SK-N-SH (cell line): ENCODE data around the gene NIPA2. TPM values are rescaled to one million over a fixed set of nuclear protein-coding genes. Genes with fewer than 3 reads are reported as not detected.

Experiments
- CTCF ChIA-PET: fragments of 300-600, 350-600 bp; formaldehyde crosslinking; extraction: SDS; loops from one replicate; lab custom pipeline; 2021; lab: Yijun Ruan, JAX
- POLR2A ChIA-PET: fragments of 350-600 bp; sonication (Branson Sonifier 250); formaldehyde crosslinking; extraction: SDS; loops from one replicate; lab custom pipeline; 2020; ENCODE audit warnings: antibody characterized with exemption, inconsistent platforms; lab: Yijun Ruan, JAX
- DNase-seq: peaks from one replicate; pipeline ENCODE4 v3.0.0; 2012
- H2AFZ ChIP-seq: fragments of 200-600 bp; sonication (generic); 2 replicates; pipeline ENCODE4 v1.8.1; 2016; ENCODE audit warnings: antibody characterized with exemption, mild to moderate bottlenecking, low read depth
- H3F3A ChIP-seq: fragments of 200-600 bp; sonication (generic); replicated peaks from 2 replicates; pipeline ENCODE3; 2016; ENCODE audit warnings: antibody characterized with exemption, mild to moderate bottlenecking; ENCODE audit not compliant: insufficient read depth
- H3K27ac ChIP-seq, 2 experiments: fragments of 200-500 bp in 1 of 2; fragments of 200-600 bp in 1 of 2; sonication (Bioruptor generic) in 1 of 2; sonication (generic), shearing (Covaris generic) in 1 of 2; 2 replicates each; pipeline versions ENCODE4 v1.5.1 to v1.6.1; 2014 to 2016; ENCODE audit warnings: low read depth in 2 of 2, inconsistent platforms in 1 of 2, low read length in 1 of 2, mild to moderate bottlenecking in 1 of 2, mixed read lengths in 1 of 2
- H3K27me3 ChIP-seq: fragments of 200-600 bp; sonication (generic), shearing (Covaris generic); 2 replicates; pipeline ENCODE4 v1.6.1; 2016; ENCODE audit warnings: mixed run types; ENCODE audit not compliant: insufficient read depth
- H3K36me3 ChIP-seq, 2 experiments: fragments of 200-500 bp in 1 of 2; fragments of 200-600 bp in 1 of 2; sonication (Bioruptor generic) in 1 of 2; sonication (generic) in 1 of 2; replicated peaks in 1 of 2; 2 replicates each; pipeline versions ENCODE3 to v1.5.1; 2014 to 2016; ENCODE audit warnings: low read length in 1 of 2, mild to moderate bottlenecking in 1 of 2; ENCODE audit not compliant: insufficient read depth in 2 of 2, control insufficient read depth in 1 of 2
- H3K4me1 ChIP-seq, 2 experiments: fragments of 200-500 bp in 1 of 2; fragments of 200-600 bp in 1 of 2; sonication (Bioruptor generic) in 1 of 2; sonication (generic), shearing (Covaris generic) in 1 of 2; 2 replicates each; pipeline versions ENCODE4 v1.5.1 to v1.6.1; 2014 to 2016; ENCODE audit warnings: low read depth in 1 of 2, low read length in 1 of 2, mixed run types in 1 of 2; ENCODE audit not compliant: insufficient read depth in 2 of 2, control insufficient read depth in 1 of 2
- H3K4me2 ChIP-seq: fragments of 200-600 bp; sonication (generic), shearing (Covaris generic); 2 replicates; pipeline ENCODE4 v1.6.1; 2017; ENCODE audit warnings: mixed run types
- H3K4me3 ChIP-seq, 2 experiments: fragments of 200-500 bp in 1 of 2; fragments of 200-600 bp in 1 of 2; sonication (Bioruptor generic) in 1 of 2; sonication (generic), shearing (Covaris generic) in 1 of 2; 2 replicates each; pipeline versions ENCODE4 v1.5.1 to v1.8.1; 2014 to 2016; ENCODE audit warnings: low read depth in 2 of 2, inconsistent platforms in 1 of 2, low read length in 1 of 2, mild to moderate bottlenecking in 1 of 2, mixed read lengths in 1 of 2, moderate library complexity in 1 of 2
- H3K79me2 ChIP-seq: fragments of 200-600 bp; sonication (generic); 2 replicates; pipeline ENCODE4 v1.8.1; 2017; ENCODE audit warnings: mild to moderate bottlenecking; ENCODE audit not compliant: insufficient read depth
- H3K9ac ChIP-seq: fragments of 200-600 bp; sonication (generic); 2 replicates; pipeline ENCODE4 v1.6.1; 2017; ENCODE audit warnings: mixed run types
- H3K9me2 ChIP-seq: fragments of 200-600 bp; sonication (generic); 2 replicates; pipeline ENCODE4 v1.6.1; 2017; ENCODE audit warnings: mixed run types
- H3K9me3 ChIP-seq: fragments of 200-600 bp; sonication (generic); 2 replicates; pipeline ENCODE4 v1.6.1; 2017; ENCODE audit warnings: mixed run types, mild to moderate bottlenecking, moderate library complexity
- H4K20me1 ChIP-seq: fragments of 200-600 bp; sonication (generic); 2 replicates; pipeline ENCODE4 v1.6.1; 2017; ENCODE audit warnings: mild to moderate bottlenecking, mixed run types; ENCODE audit not compliant: insufficient read depth
- CHD2 ChIP-seq: fragments of 150-350 bp; IDR thresholded peaks from 2 replicates; pipeline ENCODE4 v1.6.1; 2018; ENCODE audit warnings: low read length; ENCODE audit not compliant: partially characterized antibody
- EP300 ChIP-seq, 2 experiments: IDR thresholded peaks; 2 replicates each; pipeline versions ENCODE4 v1.4.0 to v1.6.1; 2012; ENCODE audit warnings: borderline replicate concordance in 1 of 2, low read depth in 1 of 2, low read length in 1 of 2
- FOXJ3 ChIP-seq: sonication (generic); formaldehyde crosslinking; IDR thresholded peaks from 2 replicates; pipeline ENCODE4 v1.5.1; 2020; ENCODE audit warnings: mild to moderate bottlenecking, missing genetic modification reagents
- FOXM1 ChIP-seq: IDR thresholded peaks from 2 replicates; pipeline ENCODE4 v1.4.0; 2012; ENCODE audit warnings: low read depth, mild to moderate bottlenecking
- GABPA ChIP-seq: IDR thresholded peaks from 2 replicates; pipeline ENCODE4 v1.4.0; 2012; ENCODE audit warnings: low read depth, mild to moderate bottlenecking
- JUND ChIP-seq: IDR thresholded peaks from 2 replicates; pipeline ENCODE4 v1.4.0; 2012
- MXI1 ChIP-seq: IDR thresholded peaks from 2 replicates; pipeline ENCODE4 v1.6.1; 2012; ENCODE audit warnings: mild to moderate bottlenecking, low read depth, low read length, improper control_type of control experiment
- NFIC ChIP-seq: IDR thresholded peaks from 2 replicates; pipeline ENCODE4 v1.4.0; 2012; ENCODE audit warnings: borderline replicate concordance
- POLR2AphosphoS5 ChIP-seq: IDR thresholded peaks from 2 replicates; pipeline ENCODE4 v1.6.1; 2012; ENCODE audit warnings: low read depth, low read length
- RAD21 ChIP-seq: IDR thresholded peaks from 2 replicates; pipeline ENCODE4 v1.6.1; 2012; ENCODE audit warnings: mild to moderate bottlenecking, low read length
- SMC3 ChIP-seq: IDR thresholded peaks from 2 replicates; pipeline ENCODE4 v1.6.1; 2012; ENCODE audit warnings: low read depth, low read length, improper control_type of control experiment
- TCF12 ChIP-seq: IDR thresholded peaks from 2 replicates; pipeline ENCODE4 v1.4.0; 2012
- WGBS: methylation state at CpG from one replicate; pipeline ENCODE4 v1.1.6; 2017; ENCODE audit warnings: low lambda C conversion rate; 5-methylcytosine and 5-hydroxymethylcytosine counted together
- polyA plus RNA-seq, 3 experiments: library from polyadenylated mRNA; depleted of rRNA; stranded (reverse); fragments of >200 nt; gene quantifications; 2 replicates each; pipeline ENCODE4 v1.2.3, GENCODE V29; 2012
- TF ChIP-seq, protein P1 (sequence below): IDR thresholded peaks from 2 replicates; pipeline ENCODE4 v1.6.1; 2012; ENCODE audit warnings: mild to moderate bottlenecking, low read depth, low read length, moderate library complexity
- TF ChIP-seq, protein P2 (sequence below): fragments of 150-350 bp; IDR thresholded peaks from 2 replicates; pipeline ENCODE4 v1.6.1; 2017; ENCODE audit warnings: antibody characterized with exemption, low read length, low read depth, borderline replicate concordance
- TF ChIP-seq, protein P3 (sequence below): IDR thresholded peaks from 2 replicates; pipeline ENCODE4 v1.4.0; 2012; ENCODE audit warnings: low read depth, borderline replicate concordance

The NIPA2 gene
- polyA plus RNA-seq, 1 of the 3 experiments (the other 2 are of a cell fraction): 32.0 TPM

- Histone ChIP-seq H3K9me2 (no peaks in the 10 kb centered on the region), H3K9ac (no peak overlapping the region), H2AFZ (no peak overlapping the region), H3K9me3 (no peaks in the 10 kb centered on the region), H3K36me3 (peaks cover 16 to 45% of the 10 kb centered on the region in 2 experiments), H3K4me3 (no peak overlapping the region), H3F3A (peaks cover 13% of the 10 kb centered on the region), H3K79me2 (peaks cover 99% of the 10 kb centered on the region), H3K27me3 (no peaks in the 10 kb centered on the region), H3K4me1 (peaks cover 6 to 8% of the 10 kb centered on the region in 2 experiments; a peak in 2 of 4 replicates), H3K4me2 (no peak overlapping the region), H4K20me1 (peaks cover 49% of the 10 kb centered on the region), H3K27ac (no peak overlapping the region)
- DNase-seq: peak; percentile 21
- CTCF ChIA-PET: interaction anchor here (0.6 kb wide), 1 partner anchor 86 kb away, joined by 3 read pairs; no protein-coding TSS in a partner anchor
- no peak for TF ChIP-seq POLR2AphosphoS5
- no peak for TF ChIP-seq JUND
- no peak for TF ChIP-seq EP300 (IDR thresholded peaks at IDR 0.05; ENCODE audit: borderline replicate concordance in 1 of 2, low read depth in 1 of 2, low read length in 1 of 2)
- no peak for TF ChIP-seq FOXJ3 (CRISPR knock-in tag)
- no peak for TF ChIP-seq CHD2
- TF ChIP-seq MXI1: no peak
- no peak for TF ChIP-seq GABPA
- TF ChIP-seq, protein P1, sequence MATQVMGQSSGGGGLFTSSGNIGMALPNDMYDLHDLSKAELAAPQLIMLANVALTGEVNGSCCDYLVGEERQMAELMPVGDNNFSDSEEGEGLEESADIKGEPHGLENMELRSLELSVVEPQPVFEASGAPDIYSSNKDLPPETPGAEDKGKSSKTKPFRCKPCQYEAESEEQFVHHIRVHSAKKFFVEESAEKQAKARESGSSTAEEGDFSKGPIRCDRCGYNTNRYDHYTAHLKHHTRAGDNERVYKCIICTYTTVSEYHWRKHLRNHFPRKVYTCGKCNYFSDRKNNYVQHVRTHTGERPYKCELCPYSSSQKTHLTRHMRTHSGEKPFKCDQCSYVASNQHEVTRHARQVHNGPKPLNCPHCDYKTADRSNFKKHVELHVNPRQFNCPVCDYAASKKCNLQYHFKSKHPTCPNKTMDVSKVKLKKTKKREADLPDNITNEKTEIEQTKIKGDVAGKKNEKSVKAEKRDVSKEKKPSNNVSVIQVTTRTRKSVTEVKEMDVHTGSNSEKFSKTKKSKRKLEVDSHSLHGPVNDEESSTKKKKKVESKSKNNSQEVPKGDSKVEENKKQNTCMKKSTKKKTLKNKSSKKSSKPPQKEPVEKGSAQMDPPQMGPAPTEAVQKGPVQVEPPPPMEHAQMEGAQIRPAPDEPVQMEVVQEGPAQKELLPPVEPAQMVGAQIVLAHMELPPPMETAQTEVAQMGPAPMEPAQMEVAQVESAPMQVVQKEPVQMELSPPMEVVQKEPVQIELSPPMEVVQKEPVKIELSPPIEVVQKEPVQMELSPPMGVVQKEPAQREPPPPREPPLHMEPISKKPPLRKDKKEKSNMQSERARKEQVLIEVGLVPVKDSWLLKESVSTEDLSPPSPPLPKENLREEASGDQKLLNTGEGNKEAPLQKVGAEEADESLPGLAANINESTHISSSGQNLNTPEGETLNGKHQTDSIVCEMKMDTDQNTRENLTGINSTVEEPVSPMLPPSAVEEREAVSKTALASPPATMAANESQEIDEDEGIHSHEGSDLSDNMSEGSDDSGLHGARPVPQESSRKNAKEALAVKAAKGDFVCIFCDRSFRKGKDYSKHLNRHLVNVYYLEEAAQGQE: no peak
- TF ChIP-seq TCF12: no peak
- TF ChIP-seq, protein P2, sequence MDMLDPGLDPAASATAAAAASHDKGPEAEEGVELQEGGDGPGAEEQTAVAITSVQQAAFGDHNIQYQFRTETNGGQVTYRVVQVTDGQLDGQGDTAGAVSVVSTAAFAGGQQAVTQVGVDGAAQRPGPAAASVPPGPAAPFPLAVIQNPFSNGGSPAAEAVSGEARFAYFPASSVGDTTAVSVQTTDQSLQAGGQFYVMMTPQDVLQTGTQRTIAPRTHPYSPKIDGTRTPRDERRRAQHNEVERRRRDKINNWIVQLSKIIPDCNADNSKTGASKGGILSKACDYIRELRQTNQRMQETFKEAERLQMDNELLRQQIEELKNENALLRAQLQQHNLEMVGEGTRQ: no peak
- no peak for TF ChIP-seq SMC3
- TF ChIP-seq, all 33 proteins: peak for 0
- POLR2A ChIA-PET: no interaction called here
- 97% methylated on average over 6 of the region's 6 CpGs for WGBS
These were observed 7.6 kb downstream of the NIPA2 start for GRCh38 chr15:22846073-22846472.

DNA sequence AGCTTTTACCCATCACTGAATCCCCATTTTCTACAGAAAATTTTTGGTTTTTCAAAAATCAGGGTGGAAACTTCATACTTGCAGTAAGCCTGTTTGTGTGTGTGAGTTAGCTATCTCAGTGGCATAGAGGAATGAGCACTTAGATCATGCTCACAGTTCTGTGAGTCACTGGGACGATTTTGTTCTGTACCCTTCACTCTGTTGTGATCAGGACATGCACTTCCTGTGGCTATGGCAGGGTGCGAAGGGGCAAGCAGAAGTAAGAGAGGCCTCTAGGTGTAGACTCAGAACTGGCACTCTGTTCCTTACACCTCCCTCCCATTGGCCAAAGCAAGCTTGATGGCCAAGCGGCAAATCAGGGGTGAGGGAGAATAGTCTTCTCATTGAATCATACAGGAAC, 11.6 kb downstream of the NIPA2 start:
- H3K27ac ChIP-seq: no peak overlapping the region
- TF ChIP-seq FOXM1 (no peak), TCF12 (no peak), RAD21 (no peak), NFIC (no peak)
- TF ChIP-seq, protein P3, sequence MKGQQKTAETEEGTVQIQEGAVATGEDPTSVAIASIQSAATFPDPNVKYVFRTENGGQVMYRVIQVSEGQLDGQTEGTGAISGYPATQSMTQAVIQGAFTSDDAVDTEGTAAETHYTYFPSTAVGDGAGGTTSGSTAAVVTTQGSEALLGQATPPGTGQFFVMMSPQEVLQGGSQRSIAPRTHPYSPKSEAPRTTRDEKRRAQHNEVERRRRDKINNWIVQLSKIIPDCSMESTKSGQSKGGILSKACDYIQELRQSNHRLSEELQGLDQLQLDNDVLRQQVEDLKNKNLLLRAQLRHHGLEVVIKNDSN: no peak
- TF ChIP-seq, all 33 proteins: peak for 0
- no peaks in the 10 kb centered on the region for H3K9me3 ChIP-seq
- H3K79me2 ChIP-seq: peaks cover 75% of the 10 kb centered on the region
- H3K9me2 ChIP-seq: no peaks in the 10 kb centered on the region
- H3K4me2 ChIP-seq: no peak overlapping the region
- no peak overlapping the region for H3K4me3 ChIP-seq
- peaks cover 19% of the 10 kb centered on the region for H3F3A ChIP-seq
- DNase-seq: no peak
- H3K9ac ChIP-seq: no peak overlapping the region
- POLR2A ChIA-PET: no interaction called here
- 95% methylated on average over 3 of the region's 3 CpGs for WGBS
- peaks cover 29% of the 10 kb centered on the region; the same call in 1 of the 2 replicates for H4K20me1 ChIP-seq
- CTCF ChIA-PET: interaction anchor here (1.4 kb wide), 1 partner anchor 10 kb away, joined by 3 read pairs; no protein-coding TSS in a partner anchor
- H3K27me3 ChIP-seq: no peaks in the 10 kb centered on the region
- H3K4me1 ChIP-seq: peaks cover 6% of the 10 kb centered on the region in 2 experiments; a peak in 2 of 4 replicates
- peaks cover 33 to 54% of the 10 kb centered on the region in 2 experiments for H3K36me3 ChIP-seq
- H2AFZ ChIP-seq: no peak overlapping the region
